ENCODE results near the gene SPAG9.

- no peak for TF ChIP-seq POLR2AphosphoS5 (IDR thresholded peaks at IDR 0.05; ENCODE audit: low read depth, low read length)
- no peak for TF ChIP-seq TAF1 (IDR thresholded peaks at IDR 0.05; ENCODE audit: borderline replicate concordance, low read depth, low read length)
- TF ChIP-seq POLR2A (IDR thresholded peaks at IDR 0.05; ENCODE audit: low read depth, low read length): no peak
Observed at GRCh38 chr17:51079049-51079448, 41.6 kb downstream of the SPAG9 start.

All from GM12892 (cell line).